ENCODE results near the gene ITGA7. TPM values are rescaled to one million over a fixed set of nuclear protein-coding genes. Genes with fewer than 3 reads are reported as not detected.

Gene ITGA7
- total RNA-seq, 1 donor from 2014 or later: 0.94 TPM

DNA sequence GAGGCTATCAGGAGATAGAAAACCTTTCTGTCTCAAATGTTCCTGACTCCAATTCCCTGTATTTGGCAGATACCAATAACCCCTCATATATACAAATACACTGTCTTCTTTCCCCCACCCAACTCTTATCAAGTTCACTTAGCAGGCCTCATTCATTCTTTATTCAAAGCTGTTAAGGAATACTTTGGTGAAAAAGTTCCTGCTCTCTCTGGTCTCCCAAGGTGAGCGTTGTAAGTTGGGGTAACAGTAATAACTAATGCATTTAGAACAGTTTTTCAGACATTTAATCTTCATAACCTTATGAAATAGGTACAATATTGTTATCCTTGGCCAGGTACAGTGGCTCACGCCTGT, 31.3 kb upstream of the ITGA7 start:
- no peak for DNase-seq (ENCODE audit: low spot score)
- Mint-ChIP-seq H3K27ac (no peak overlapping the region), H3K27me3 (ENCODE audit: low read depth) (no peaks in the 10 kb centered on the region), H3K9me3 (no peaks in the 10 kb centered on the region), H3K4me3 (ENCODE audit: low read depth) (peak overlapping the region; percentile 10), H3K4me1 (ENCODE audit: low read depth) (peaks cover 29% of the 10 kb centered on the region), H3K36me3 (ENCODE audit: low read depth) (peaks cover under 1% of the 10 kb centered on the region)
- intact Hi-C loops (cut with micrococcal nuclease): loop anchor here (5.0 kb wide), 3 partner anchors 303 to 898 kb away; partner anchors contain the start of genes RPL41, RPS26 and ZC3H10

DNA sequence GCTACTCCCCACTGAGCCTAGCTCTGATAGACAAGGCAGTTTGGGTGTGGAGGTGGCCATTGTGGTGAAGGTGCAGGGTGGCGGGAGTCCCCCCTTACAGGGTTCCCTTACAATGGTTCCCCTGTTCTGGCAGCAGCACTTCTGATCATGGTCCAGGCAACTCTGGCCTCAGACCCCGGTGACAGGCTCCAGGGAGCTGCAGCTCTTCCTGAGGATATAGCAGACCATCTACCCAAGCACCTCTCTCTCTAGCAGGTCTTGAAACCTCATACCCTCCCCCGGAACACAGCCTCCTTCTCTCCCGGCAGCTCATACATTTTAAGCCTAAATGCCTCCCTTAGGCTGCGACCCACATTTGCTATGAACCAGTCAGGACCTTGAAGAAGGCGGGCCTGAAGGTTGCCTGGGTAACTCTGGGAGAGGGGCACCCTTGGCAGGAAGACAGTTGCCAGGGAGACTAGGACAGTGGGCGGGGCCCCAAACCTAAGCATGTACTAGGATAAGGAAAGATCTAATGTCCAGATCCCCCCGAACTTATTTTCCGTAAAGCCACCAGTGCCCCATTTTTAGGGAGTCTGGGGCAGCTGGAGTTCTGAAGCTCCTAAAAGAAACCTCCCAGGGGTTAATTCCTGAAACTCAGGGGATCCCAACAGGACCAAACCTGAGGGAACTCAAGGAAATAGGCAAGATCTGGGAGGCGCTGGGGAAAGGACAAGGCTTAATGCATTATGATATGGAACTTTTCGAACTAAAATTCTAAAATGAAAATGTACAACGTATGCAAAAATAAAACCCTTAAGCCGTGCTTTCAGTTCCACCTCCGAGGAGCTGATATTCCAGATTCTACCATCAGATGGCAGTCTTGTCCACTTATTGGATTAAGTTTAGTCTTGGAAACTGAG, 30.7 kb upstream of the ITGA7 start:
- peak overlapping the region; percentile 74 for H3K27ac Mint-ChIP-seq
- intact Hi-C loops (cut with micrococcal nuclease): loop anchor here (1.0 to 5.0 kb wide), 6 partner anchors 8 to 899 kb away; partner anchors contain the start of genes RPL41, RPS26 and ZC3H10
- peak overlapping the region; percentile 78 for H3K4me3 Mint-ChIP-seq (ENCODE audit: low read depth)
- H3K4me1 Mint-ChIP-seq (ENCODE audit: low read depth): peaks cover 29% of the 10 kb centered on the region
- H3K27me3 Mint-ChIP-seq (ENCODE audit: low read depth): no peaks in the 10 kb centered on the region
- DNase-seq (ENCODE audit: low spot score): peak; percentile 69
- no peaks in the 10 kb centered on the region for H3K36me3 Mint-ChIP-seq (ENCODE audit: low read depth)
- no peaks in the 10 kb centered on the region for H3K9me3 Mint-ChIP-seq

DNA sequence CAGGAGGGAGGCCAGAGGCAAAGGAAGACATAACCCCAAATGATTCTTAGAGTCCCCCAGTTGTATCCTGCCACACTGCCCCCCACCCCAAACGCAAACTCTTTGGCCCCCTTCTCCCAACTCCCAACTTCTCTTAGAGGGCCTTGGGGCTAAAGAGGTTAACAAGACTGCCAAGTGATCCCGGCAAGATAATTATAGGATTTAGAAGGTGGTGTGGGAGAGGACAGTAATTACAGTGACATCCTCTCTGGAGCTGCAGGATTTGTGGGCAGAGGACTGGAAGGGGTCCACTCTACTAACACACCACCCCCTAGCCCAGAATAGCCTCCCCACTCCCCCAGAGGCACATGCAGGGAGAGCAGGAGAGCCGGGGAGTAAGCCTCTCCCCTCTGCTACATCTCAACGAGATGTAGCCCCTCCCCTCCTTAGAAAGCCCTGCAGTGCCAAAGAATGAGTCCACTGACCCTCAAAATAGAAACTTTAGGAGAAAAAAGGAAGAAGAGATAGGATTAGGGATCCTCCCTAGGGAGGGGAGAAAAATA, 29.9 kb upstream of the ITGA7 start:
- no peak for DNase-seq (ENCODE audit: low spot score)
- no peaks in the 10 kb centered on the region for H3K9me3 Mint-ChIP-seq
- peak overlapping the region; percentile 78 for H3K4me3 Mint-ChIP-seq (ENCODE audit: low read depth)
- H3K27me3 Mint-ChIP-seq (ENCODE audit: low read depth): no peaks in the 10 kb centered on the region
- intact Hi-C loops (cut with micrococcal nuclease): loop anchor here (1.0 to 5.0 kb wide), 7 partner anchors 7 to 900 kb away; partner anchors contain the start of genes RPL41, RPS26 and ZC3H10
- H3K4me1 Mint-ChIP-seq (ENCODE audit: low read depth): peaks cover 27% of the 10 kb centered on the region
- H3K27ac Mint-ChIP-seq: peak overlapping the region; percentile 74
- H3K36me3 Mint-ChIP-seq (ENCODE audit: low read depth): no peaks in the 10 kb centered on the region

DNA sequence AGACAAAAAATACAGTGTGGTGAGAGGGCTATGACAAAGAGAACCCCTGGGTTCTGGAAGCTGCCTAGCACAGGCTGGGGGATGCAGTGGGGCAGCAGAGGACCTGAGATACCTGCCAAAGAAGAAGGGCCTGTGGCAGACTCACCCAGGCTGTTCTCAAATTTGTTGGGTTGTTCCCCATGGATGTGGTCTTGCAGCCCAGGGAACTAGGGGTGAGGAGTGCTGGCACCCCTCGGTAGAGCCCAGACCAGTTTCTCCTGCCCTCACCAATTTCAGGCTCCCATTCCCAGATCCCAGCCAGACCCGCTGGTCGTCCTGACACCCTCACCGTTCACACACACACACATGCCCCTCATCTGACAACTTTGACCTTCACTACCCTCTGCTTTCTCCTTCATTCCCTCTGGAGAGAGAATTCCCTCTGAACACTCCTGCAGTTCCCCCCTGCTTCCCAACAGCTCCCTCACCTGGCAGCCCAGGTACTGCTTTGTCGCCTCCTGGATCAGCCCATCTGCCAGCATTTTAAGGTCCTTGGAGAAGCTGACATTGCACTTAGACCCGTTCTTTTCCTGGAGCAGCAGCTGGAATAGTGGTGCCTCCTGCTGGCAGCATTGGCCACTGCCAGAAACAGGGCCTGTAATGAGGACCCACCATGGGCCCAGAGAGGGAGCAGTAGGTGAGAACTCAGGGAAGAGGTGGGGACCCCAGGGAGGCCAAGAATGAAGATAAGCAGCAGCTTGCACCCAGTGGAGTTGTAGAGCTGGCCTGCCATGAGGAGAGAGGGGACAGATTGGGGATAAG, 29.3 kb upstream of the ITGA7 start:
- H3K4me1 Mint-ChIP-seq (ENCODE audit: low read depth): peaks cover 23% of the 10 kb centered on the region
- H3K4me3 Mint-ChIP-seq (ENCODE audit: low read depth): peak overlapping the region; percentile 69
- intact Hi-C loops (cut with micrococcal nuclease): loop anchor here (2.0 to 5.0 kb wide), 4 partner anchors 76 to 900 kb away; partner anchors contain the start of genes RPL41, RPS26 and ZC3H10
- no peaks in the 10 kb centered on the region for H3K36me3 Mint-ChIP-seq (ENCODE audit: low read depth)
- H3K27me3 Mint-ChIP-seq (ENCODE audit: low read depth): no peaks in the 10 kb centered on the region
- H3K27ac Mint-ChIP-seq: peak overlapping the region; percentile 74
- no peaks in the 10 kb centered on the region for H3K9me3 Mint-ChIP-seq
- DNase-seq (ENCODE audit: low spot score): peak; percentile 45

DNA sequence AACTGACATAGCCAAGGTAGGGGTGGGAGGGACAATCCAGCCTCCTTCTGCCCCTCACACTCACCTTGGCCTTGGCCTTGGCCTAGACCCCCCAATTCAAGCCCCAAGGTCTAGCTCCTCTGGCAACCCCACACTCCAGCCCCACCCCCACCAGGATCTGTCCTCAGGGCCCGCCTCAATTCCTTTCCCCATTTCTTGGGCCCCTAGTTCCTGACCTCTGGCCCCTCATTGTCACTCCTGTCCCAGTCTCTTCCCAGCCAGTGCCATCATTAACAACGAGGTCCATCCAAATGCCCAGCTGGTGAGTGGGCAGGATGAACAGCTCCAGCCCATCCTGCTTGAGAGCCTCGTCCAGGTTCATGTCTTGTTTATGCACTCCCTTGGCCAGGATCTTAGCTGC, 28.4 kb upstream of the ITGA7 start:
- H3K9me3 Mint-ChIP-seq: no peaks in the 10 kb centered on the region
- no peak overlapping the region for H3K27ac Mint-ChIP-seq
- H3K27me3 Mint-ChIP-seq (ENCODE audit: low read depth): no peaks in the 10 kb centered on the region
- peaks cover 19% of the 10 kb centered on the region for H3K4me1 Mint-ChIP-seq (ENCODE audit: low read depth)
- H3K36me3 Mint-ChIP-seq (ENCODE audit: low read depth): no peaks in the 10 kb centered on the region
- H3K4me3 Mint-ChIP-seq (ENCODE audit: low read depth): no peak overlapping the region
- no peak for DNase-seq (ENCODE audit: low spot score)
- intact Hi-C loops (cut with micrococcal nuclease): loop anchor here (2.0 to 5.0 kb wide), 4 partner anchors 75 to 901 kb away; partner anchors contain the start of genes RPL41, RPS26 and ZC3H10

DNA sequence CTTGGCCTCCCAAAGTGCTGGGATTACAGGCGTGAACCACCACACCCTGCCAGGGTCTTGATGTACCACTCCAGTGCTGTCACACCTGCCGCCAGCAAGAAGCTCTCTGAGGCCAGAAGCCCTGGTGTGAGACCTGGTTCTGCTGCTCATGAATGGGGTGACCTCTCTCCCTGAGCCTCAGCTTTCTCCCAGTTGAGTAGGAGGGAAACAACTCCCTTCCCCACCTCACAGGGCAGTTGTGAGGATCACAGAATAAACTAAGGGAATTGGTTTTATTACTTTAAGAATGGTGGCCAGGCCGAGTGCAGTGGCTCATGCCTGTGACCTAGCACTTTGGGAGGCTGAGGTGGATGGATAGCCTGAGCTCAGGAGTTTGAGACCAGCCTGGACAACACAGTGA, 26.9 kb upstream of the ITGA7 start:
- no peak overlapping the region for H3K27ac Mint-ChIP-seq
- H3K4me1 Mint-ChIP-seq (ENCODE audit: low read depth): peaks cover 30% of the 10 kb centered on the region
- intact Hi-C loops (cut with micrococcal nuclease): no loop called here
- no peak for DNase-seq (ENCODE audit: low spot score)
- H3K36me3 Mint-ChIP-seq (ENCODE audit: low read depth): no peaks in the 10 kb centered on the region
- H3K4me3 Mint-ChIP-seq (ENCODE audit: low read depth): no peak overlapping the region
- H3K9me3 Mint-ChIP-seq: no peaks in the 10 kb centered on the region
- no peaks in the 10 kb centered on the region for H3K27me3 Mint-ChIP-seq (ENCODE audit: low read depth)

DNA sequence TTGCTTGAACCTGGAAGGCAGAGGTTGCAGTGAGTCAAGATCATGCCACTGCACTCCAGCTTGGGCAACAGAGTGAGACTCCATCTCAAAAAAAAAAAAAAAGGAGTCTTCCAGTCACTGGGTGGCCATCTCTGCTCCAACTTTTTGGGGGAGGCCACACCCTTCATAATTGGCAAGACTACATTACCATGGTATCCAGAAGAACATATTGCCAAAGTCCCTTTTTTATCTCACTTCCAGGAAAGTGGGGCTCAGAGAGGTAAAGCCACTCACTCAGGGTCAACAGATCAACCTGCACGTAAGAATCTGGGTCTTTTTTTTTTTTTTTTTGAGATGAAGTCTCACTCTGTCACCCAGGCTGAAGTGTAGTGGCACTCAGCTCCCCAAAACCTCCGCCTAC, 26.2 kb upstream of the ITGA7 start:
- Mint-ChIP-seq H3K9me3 (no peaks in the 10 kb centered on the region), H3K36me3 (ENCODE audit: low read depth) (no peaks in the 10 kb centered on the region), H3K4me1 (ENCODE audit: low read depth) (peaks cover 30% of the 10 kb centered on the region), H3K4me3 (ENCODE audit: low read depth) (no peak overlapping the region), H3K27ac (no peak overlapping the region), H3K27me3 (ENCODE audit: low read depth) (no peaks in the 10 kb centered on the region)
- DNase-seq (ENCODE audit: low spot score): no peak
- intact Hi-C loops (cut with micrococcal nuclease): no loop called here

DNA sequence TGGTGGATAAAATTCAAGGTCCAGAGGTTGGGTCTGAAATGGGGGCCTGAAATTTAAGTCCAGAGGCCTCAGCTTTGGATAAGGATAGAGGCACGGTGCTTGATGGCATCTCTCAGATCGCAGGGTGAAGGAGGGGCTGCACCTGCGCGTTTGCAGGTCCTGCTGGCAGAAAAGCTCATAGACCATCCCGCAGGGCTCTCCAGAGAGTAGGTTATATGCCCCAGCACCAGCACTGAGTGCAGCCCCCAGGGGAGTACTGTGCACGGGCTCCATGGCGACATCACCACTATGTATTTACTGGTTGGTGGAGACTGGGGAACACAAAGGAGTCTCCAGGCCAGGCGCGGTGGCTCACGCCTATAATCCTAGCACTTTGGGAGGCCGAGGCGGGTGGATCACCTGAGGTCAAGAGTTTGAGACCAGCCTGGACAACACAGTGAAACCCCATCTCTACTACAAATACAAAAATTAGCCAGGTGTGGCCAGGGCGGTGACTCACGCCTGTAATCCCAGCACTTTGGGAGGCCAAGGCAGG, 25.4 kb upstream of the ITGA7 start:
- Mint-ChIP-seq H3K27ac (no peak overlapping the region), H3K27me3 (ENCODE audit: low read depth) (no peaks in the 10 kb centered on the region), H3K4me1 (ENCODE audit: low read depth) (peaks cover 26% of the 10 kb centered on the region), H3K9me3 (no peaks in the 10 kb centered on the region), H3K36me3 (ENCODE audit: low read depth) (no peaks in the 10 kb centered on the region), H3K4me3 (ENCODE audit: low read depth) (no peak overlapping the region)
- intact Hi-C loops (cut with micrococcal nuclease): no loop called here
- no peak for DNase-seq (ENCODE audit: low spot score)

DNA sequence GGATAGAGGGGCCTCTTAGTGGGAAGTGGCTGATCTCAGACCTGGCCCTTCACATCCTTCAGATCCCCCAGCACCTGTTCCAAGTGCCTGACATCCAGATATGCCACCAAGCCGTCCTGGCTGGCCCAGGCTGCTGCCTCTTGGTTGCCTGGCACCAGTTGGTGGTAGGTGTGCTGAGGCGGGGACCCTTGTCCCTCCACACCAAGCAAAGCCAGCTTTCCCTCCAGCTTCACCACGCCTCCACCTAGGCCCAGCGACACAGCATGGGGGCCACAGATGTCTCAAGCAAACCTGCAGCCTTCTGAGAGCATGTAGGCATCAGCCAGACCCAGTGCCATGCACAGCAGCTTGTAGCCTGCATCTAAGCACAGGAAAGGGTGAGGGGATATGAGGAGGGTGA, 24.6 kb upstream of the ITGA7 start:
- H3K36me3 Mint-ChIP-seq (ENCODE audit: low read depth): no peaks in the 10 kb centered on the region
- no peak for DNase-seq (ENCODE audit: low spot score)
- no peak overlapping the region for H3K4me3 Mint-ChIP-seq (ENCODE audit: low read depth)
- H3K4me1 Mint-ChIP-seq (ENCODE audit: low read depth): peaks cover 23% of the 10 kb centered on the region
- no peaks in the 10 kb centered on the region for H3K9me3 Mint-ChIP-seq
- intact Hi-C loops (cut with micrococcal nuclease): no loop called here
- no peaks in the 10 kb centered on the region for H3K27me3 Mint-ChIP-seq (ENCODE audit: low read depth)
- H3K27ac Mint-ChIP-seq: no peak overlapping the region

DNA sequence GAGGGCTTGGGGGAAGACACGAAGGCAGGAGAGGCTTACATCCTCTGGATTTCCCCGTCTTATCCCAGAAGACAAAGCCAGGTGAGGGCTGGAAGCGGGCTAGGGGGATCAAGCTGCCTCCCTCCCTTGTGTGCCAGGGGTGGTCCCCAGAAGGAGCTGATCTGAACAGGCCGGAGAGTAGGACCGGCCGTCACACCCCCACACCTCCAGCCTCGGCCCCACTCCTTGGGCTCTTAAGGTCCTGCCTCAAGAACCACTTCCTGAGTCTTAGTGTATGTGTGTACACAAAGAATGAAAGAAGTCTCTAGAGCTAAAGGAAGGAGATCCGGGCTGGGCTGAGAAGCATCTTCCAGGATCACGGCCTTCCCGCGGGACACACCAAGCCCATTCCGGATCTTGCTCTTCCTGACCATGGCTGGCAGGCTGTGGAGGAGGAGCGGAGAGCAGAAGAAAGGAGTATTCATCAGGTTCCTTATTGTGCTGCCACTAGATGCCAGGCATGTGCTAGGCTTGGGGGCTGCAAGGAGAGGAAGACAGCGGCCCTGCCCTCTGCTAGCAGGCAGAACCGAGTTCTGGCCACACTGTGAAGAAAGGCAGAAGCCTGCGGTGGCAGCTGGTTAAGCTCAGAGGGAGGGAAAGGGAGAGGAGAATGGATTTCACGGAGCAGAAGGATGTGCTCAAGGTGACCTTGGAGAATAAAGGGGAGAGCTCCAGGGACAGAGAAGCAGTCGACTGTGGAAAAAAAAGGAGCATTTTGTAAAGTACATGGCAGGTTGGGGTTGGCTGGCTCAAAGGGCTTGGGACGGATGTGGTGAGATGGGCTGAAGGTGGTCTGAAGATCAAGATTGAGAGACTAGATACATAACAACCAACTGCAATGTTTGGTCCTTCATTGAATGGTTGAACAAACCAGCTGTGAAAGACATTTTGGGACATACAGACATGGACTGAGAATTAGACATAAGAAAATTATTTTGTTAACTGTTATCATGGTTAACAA, 22.4 kb upstream of the ITGA7 start:
- peak overlapping the region; percentile 91 for H3K27ac Mint-ChIP-seq
- peaks cover 26% of the 10 kb centered on the region for H3K4me1 Mint-ChIP-seq (ENCODE audit: low read depth)
- intact Hi-C loops (cut with micrococcal nuclease): loop anchor here (1.0 to 2.0 kb wide), 4 partner anchors 8 to 87 kb away; partner anchors contain the start of genes BLOC1S1, GDF11 and SARNP
- peaks cover 16% of the 10 kb centered on the region for H3K36me3 Mint-ChIP-seq (ENCODE audit: low read depth)
- H3K4me3 Mint-ChIP-seq (ENCODE audit: low read depth): peak overlapping the region; percentile 85
- H3K27me3 Mint-ChIP-seq (ENCODE audit: low read depth): no peaks in the 10 kb centered on the region
- H3K9me3 Mint-ChIP-seq: no peaks in the 10 kb centered on the region
- no peak for DNase-seq (ENCODE audit: low spot score)

DNA sequence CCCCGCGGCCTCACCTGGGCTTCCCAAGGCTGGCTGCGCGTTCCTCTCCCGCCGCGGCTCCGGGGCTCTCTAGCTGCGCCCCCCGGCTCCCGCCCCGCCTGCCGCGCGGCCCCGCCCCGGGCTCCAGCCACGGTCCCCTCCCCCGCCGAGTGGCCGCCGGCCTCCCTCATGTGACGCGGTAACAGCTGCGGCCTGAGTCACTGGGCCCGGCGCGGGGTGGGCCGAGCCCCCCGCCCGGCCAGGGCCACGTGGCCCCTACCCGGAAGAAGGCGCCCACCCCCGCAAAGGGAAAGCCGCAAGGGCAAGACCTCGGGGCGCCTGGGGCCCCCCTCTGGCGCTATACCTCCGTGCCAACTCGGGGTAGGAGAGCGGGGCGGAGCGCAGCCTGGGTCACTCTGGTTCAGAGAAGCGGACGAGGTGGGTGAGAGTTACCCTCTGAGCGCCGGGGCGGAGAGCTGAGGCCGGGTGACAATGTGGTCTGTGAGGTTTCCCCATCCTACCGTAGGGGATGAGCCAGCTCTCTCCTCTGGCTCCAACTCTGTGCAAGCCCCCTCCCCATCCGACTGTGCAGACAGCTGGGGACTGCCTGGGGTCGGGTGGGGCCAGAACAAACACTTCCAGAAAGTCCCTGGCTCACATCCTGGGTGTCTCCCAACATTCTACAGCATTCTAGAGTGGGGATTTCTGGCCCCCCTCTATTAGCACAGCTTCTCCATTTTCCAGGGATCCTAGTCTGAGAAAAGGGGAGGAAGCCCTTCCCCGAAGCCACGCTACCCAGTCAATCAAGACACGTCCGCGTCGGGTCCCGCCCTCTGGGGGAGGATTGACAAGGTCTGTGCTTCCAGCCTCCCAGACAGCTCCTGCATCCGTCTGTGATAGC, 21.5 kb upstream of the ITGA7 start, which contains the start of gene CD63:
TSS of gene CD63 (minus strand) at position 71 of the 880 bp plus-strand sequence. CDS start 668 bp downstream, outside the sequence.
- no peaks in the 10 kb centered on the region for H3K27me3 Mint-ChIP-seq (ENCODE audit: low read depth)
- peaks cover 23% of the 10 kb centered on the region for H3K36me3 Mint-ChIP-seq (ENCODE audit: low read depth)
- peaks cover 29% of the 10 kb centered on the region for H3K4me1 Mint-ChIP-seq (ENCODE audit: low read depth)
- H3K27ac Mint-ChIP-seq: peak within 1 kb of the TSS; percentile 91
- intact Hi-C loops (cut with micrococcal nuclease): loop anchor here (1.0 to 2.0 kb wide), 3 partner anchors 13 to 88 kb away; partner anchors contain the start of genes BLOC1S1, GDF11 and SARNP
- no peaks in the 10 kb centered on the region for H3K9me3 Mint-ChIP-seq
- H3K4me3 Mint-ChIP-seq (ENCODE audit: low read depth): peak within 1 kb of the TSS; percentile 85
- DNase-seq (ENCODE audit: low spot score): peak; percentile 44

Measured in activated T-helper 2 cell treated with anti-CD3 and anti-CD28 coated beads, Interferon-gamma antibody, Interleukin-2, Interleukin-4, amounts not matched to agents 10 μg/mL and 5 μg/mL and 100 μg/mL, durations not matched to agents 14 hours and 24 hours and 36 hours (primary cell).